Prostate gland (tissue), 2 donors: ENCODE measurements around the gene AGPAT1.

Experiments
- CTCF ChIP-seq, 4 experiments: fragments of 200-600 bp in 2 of 4; fragments of 450-650 bp in 2 of 4; sonication (generic) in 2 of 4; IDR thresholded peaks; 1 replicate in 3 of 4; 2 replicates in 1 of 4; pipeline ENCODE4 v1.5.1; 2016 to 2019; ENCODE audit warnings: antibody characterized with exemption in 4 of 4, mild to moderate bottlenecking in 2 of 4, moderate library complexity in 2 of 4
- POLR2AphosphoS5 ChIP-seq: sonication (generic); formaldehyde crosslinking; IDR thresholded peaks from one replicate; pipeline ENCODE4 v1.6.1; 2017; ENCODE audit warnings: antibody characterized with exemption

GRCh38 chr6:32175322-32175710, 568 bp downstream of the AGPAT1 start:
- no peak for TF ChIP-seq CTCF (IDR thresholded peaks at IDR 0.05)
- TF ChIP-seq POLR2AphosphoS5: no peak
